ENCODE data around the gene NUP205. TPM values are rescaled to one million over a fixed set of nuclear protein-coding genes. Genes with fewer than 3 reads are reported as not detected.

The NUP205 gene
- total RNA-seq, 2 experiments from 2014 or later: 50.6 to 54.7 TPM

GRCh38 chr7:135584362-135585353 is 26.9 kb downstream of the NUP205 start:
- Mint-ChIP-seq H3K27me3 (no peaks in the 10 kb centered on the region), H3K27ac (no peak overlapping the region), H3K9me3 (no peaks in the 10 kb centered on the region), H3K4me1 (ENCODE audit: low read depth) (no peaks in the 10 kb centered on the region), H3K4me3 (no peak overlapping the region), H3K36me3 (ENCODE audit: low read depth) (peaks cover 87% of the 10 kb centered on the region)
- Histone ChIP-seq H3K27me3 (ENCODE audit: control insufficient read depth in 1 of 2, insufficient read depth in 2 of 2, low read length in 2 of 2) (no peaks in the 10 kb centered on the region), H3K36me3 (ENCODE audit: insufficient read depth, low read length) (peaks cover 78% of the 10 kb centered on the region), H3K27ac (ENCODE audit: low read depth in 1 of 2, low read length in 2 of 2) (no peak overlapping the region), H3K4me3 (ENCODE audit: low read length) (no peak overlapping the region), H3K9me3 (ENCODE audit: control insufficient read depth in 1 of 2, insufficient read depth in 1 of 2, low read length in 2 of 2) (no peaks in the 10 kb centered on the region), H3K4me1 (ENCODE audit: insufficient read depth, low read length) (no peaks in the 10 kb centered on the region)
- ATAC-seq (ENCODE audit: poor library complexity): no peak
- no peak for DNase-seq
- ChIA-PET POLR2A (no interaction called here), CTCF (interaction anchor here (2.1 kb wide), 1 partner anchor 303 kb away, joined by 4 read pairs; no protein-coding TSS in a partner anchor)
- intact Hi-C loops (cut with DNase I, micrococcal nuclease): loop anchor here in 1 of 2 experiments (5.0 kb wide), 1 partner anchor 33 kb away; no protein-coding TSS in a partner anchor
- no peak for TF ChIP-seq CTCF (IDR thresholded peaks at IDR 0.05)

GRCh38 chr7:135597181-135597925 is 39.6 kb downstream of the NUP205 start:
- no peaks in the 10 kb centered on the region for H3K9me3 Mint-ChIP-seq
- H3K9me3 ChIP-seq (ENCODE audit: control insufficient read depth in 1 of 2, insufficient read depth in 1 of 2, low read length in 2 of 2): no peaks in the 10 kb centered on the region
- no peak overlapping the region for H3K27ac ChIP-seq (ENCODE audit: low read depth in 1 of 2, low read length in 2 of 2)
- no peak for DNase-seq
- ChIA-PET CTCF (interaction anchor here (1.5 kb wide), 1 partner anchor 48 kb away, joined by 4 read pairs; no protein-coding TSS in a partner anchor), POLR2A (no interaction called here)
- no peak overlapping the region for H3K4me3 ChIP-seq (ENCODE audit: low read length)
- H3K27ac Mint-ChIP-seq: no peak overlapping the region
- TF ChIP-seq CTCF (IDR thresholded peaks at IDR 0.05): no peak
- H3K4me1 Mint-ChIP-seq (ENCODE audit: low read depth): no peaks in the 10 kb centered on the region
- no peak overlapping the region for H3K4me3 Mint-ChIP-seq
- peaks cover 90% of the 10 kb centered on the region for H3K36me3 Mint-ChIP-seq (ENCODE audit: low read depth)
- no peak for ATAC-seq (ENCODE audit: poor library complexity)
- peaks cover 70% of the 10 kb centered on the region for H3K36me3 ChIP-seq (ENCODE audit: insufficient read depth, low read length)
- H3K27me3 Mint-ChIP-seq: no peaks in the 10 kb centered on the region
- no peaks in the 10 kb centered on the region for H3K27me3 ChIP-seq (ENCODE audit: control insufficient read depth in 1 of 2, insufficient read depth in 2 of 2, low read length in 2 of 2)
- intact Hi-C loops (cut with DNase I, micrococcal nuclease): no loop called here
- H3K4me1 ChIP-seq (ENCODE audit: insufficient read depth, low read length): no peaks in the 10 kb centered on the region

GRCh38 chr7:135597926-135598305 is 40.2 kb downstream of the NUP205 start:
- TF ChIP-seq CTCF (IDR thresholded peaks at IDR 0.05): no peak
- H3K27me3 ChIP-seq (ENCODE audit: control insufficient read depth in 1 of 2, insufficient read depth in 2 of 2, low read length in 2 of 2): no peaks in the 10 kb centered on the region
- intact Hi-C loops (cut with DNase I, micrococcal nuclease): no loop called here
- no peak overlapping the region for H3K4me3 Mint-ChIP-seq
- no peak overlapping the region for H3K4me3 ChIP-seq (ENCODE audit: low read length)
- no peaks in the 10 kb centered on the region for H3K4me1 Mint-ChIP-seq (ENCODE audit: low read depth)
- H3K4me1 ChIP-seq (ENCODE audit: insufficient read depth, low read length): no peaks in the 10 kb centered on the region
- DNase-seq: no peak
- no peaks in the 10 kb centered on the region for H3K9me3 ChIP-seq (ENCODE audit: control insufficient read depth in 1 of 2, insufficient read depth in 1 of 2, low read length in 2 of 2)
- H3K36me3 Mint-ChIP-seq (ENCODE audit: low read depth): peaks cover 92% of the 10 kb centered on the region
- POLR2A ChIA-PET: no interaction called here
- no peaks in the 10 kb centered on the region for H3K9me3 Mint-ChIP-seq
- no peaks in the 10 kb centered on the region for H3K27me3 Mint-ChIP-seq
- ATAC-seq (ENCODE audit: poor library complexity): no peak
- no peak overlapping the region for H3K27ac ChIP-seq (ENCODE audit: low read depth in 1 of 2, low read length in 2 of 2)
- CTCF ChIA-PET: interaction anchor here (1.5 kb wide), 1 partner anchor 47 kb away, joined by 4 read pairs; no protein-coding TSS in a partner anchor
- H3K27ac Mint-ChIP-seq: no peak overlapping the region
- peaks cover 69% of the 10 kb centered on the region for H3K36me3 ChIP-seq (ENCODE audit: insufficient read depth, low read length)
